ENCODE measurements around the gene TCAIM. TPM values are rescaled to one million over a fixed set of nuclear protein-coding genes. Genes with fewer than 3 reads are reported as not detected.

Gene TCAIM
- total and polyA plus RNA-seq, 2 donors (not counting 3 experiments of a cell fraction or from before 2014, with no cell fraction given) = 9.2 to 18.2 TPM

- no peak for TF ChIP-seq JUN (IDR thresholded peaks at IDR 0.05; ENCODE audit: borderline replicate concordance, insufficient read depth, insufficient read length, low read depth)
- no peak for TF ChIP-seq GATA2 (IDR thresholded peaks at IDR 0.05; ENCODE audit: insufficient read depth, insufficient read length, low read depth, low read length)
- no peak for TF ChIP-seq EZH2 (IDR thresholded peaks at IDR 0.05; ENCODE audit: borderline replicate concordance, low read depth, low read length, severe bottlenecking)
- TF ChIP-seq, protein P1, sequence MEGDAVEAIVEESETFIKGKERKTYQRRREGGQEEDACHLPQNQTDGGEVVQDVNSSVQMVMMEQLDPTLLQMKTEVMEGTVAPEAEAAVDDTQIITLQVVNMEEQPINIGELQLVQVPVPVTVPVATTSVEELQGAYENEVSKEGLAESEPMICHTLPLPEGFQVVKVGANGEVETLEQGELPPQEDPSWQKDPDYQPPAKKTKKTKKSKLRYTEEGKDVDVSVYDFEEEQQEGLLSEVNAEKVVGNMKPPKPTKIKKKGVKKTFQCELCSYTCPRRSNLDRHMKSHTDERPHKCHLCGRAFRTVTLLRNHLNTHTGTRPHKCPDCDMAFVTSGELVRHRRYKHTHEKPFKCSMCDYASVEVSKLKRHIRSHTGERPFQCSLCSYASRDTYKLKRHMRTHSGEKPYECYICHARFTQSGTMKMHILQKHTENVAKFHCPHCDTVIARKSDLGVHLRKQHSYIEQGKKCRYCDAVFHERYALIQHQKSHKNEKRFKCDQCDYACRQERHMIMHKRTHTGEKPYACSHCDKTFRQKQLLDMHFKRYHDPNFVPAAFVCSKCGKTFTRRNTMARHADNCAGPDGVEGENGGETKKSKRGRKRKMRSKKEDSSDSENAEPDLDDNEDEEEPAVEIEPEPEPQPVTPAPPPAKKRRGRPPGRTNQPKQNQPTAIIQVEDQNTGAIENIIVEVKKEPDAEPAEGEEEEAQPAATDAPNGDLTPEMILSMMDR (IDR thresholded peaks at IDR 0.05; ENCODE audit: extremely low read depth in 1 of 2, insufficient read depth in 1 of 2, low read depth in 1 of 2, low read length in 2 of 2) = no peak
- TF ChIP-seq FOS (IDR thresholded peaks at IDR 0.05; ENCODE audit: borderline replicate concordance, insufficient read depth, low read length) = no peak
- no peak for TF ChIP-seq POLR2A (IDR thresholded peaks at IDR 0.05; ENCODE audit: low read depth, low read length)
- TF ChIP-seq MYC (IDR thresholded peaks at IDR 0.05; ENCODE audit: low read depth, low read length) = no peak
- TF ChIP-seq POLR2AphosphoS5 (IDR thresholded peaks at IDR 0.05; ENCODE audit: insufficient read depth, low read depth, low read length) = no peak
- no peak for TF ChIP-seq MAX (IDR thresholded peaks at IDR 0.05; ENCODE audit: insufficient read depth, insufficient read length)
- FAIRE-seq (no peak), DNase-seq (ENCODE audit: low read depth, low spot score) (no peak)
- Histone ChIP-seq H3K27me3 (ENCODE audit: control insufficient read depth in 2 of 2, insufficient read depth in 2 of 2, low read length in 2 of 2) (no peaks in the 10 kb centered on the region), H4K20me1 (replicated peaks; ENCODE audit: control insufficient read depth, extremely low read depth, insufficient read depth, low read length) (no peaks in the 10 kb centered on the region), H3K4me1 (ENCODE audit: control insufficient read depth, extremely low read depth, insufficient read depth, low read length) (no peaks in the 10 kb centered on the region), H3K9me3 (replicated peaks; ENCODE audit: control insufficient read depth, insufficient read depth, low read length) (no peaks in the 10 kb centered on the region), H3K4me3 (replicated peaks in 1 of 3; ENCODE audit: insufficient read depth in 1 of 3, low read depth in 1 of 3, low read length in 3 of 3) (no peak overlapping the region), H3K4me2 (ENCODE audit: insufficient read depth, low read length) (no peak overlapping the region), H3K9me1 (replicated peaks; ENCODE audit: control insufficient read depth, extremely low read depth, insufficient read depth, low read length) (no peaks in the 10 kb centered on the region), H3K27ac (ENCODE audit: insufficient read depth, low read depth, low read length) (no peak overlapping the region), H3K79me2 (ENCODE audit: control insufficient read depth, insufficient read depth, low read length) (no peaks in the 10 kb centered on the region), H3K36me3 (ENCODE audit: control insufficient read depth in 2 of 2, extremely low read depth in 1 of 2, insufficient read depth in 2 of 2, low read length in 2 of 2) (no peaks in the 10 kb centered on the region), H3K9ac (replicated peaks; ENCODE audit: extremely low read depth, insufficient read depth, low read length) (no peak overlapping the region), H2AFZ (ENCODE audit: low read depth, low read length) (no peak overlapping the region)
- dilution Hi-C loops (cut with MboI; ENCODE audit: extremely low pct_ligation_motif_present, low sequenced_read_pairs) (no loop called here), intact Hi-C loops (cut with micrococcal nuclease) (no loop called here)
- no TSS peak for BruUV-seq (replicated peaks)
- ChIA-PET POLR2A (no interaction called here), CTCF (no interaction called here)
Observed at GRCh38 chr3:44421280-44421679, 82.7 kb downstream of the TCAIM start.
